HG03432 (cell line): ENCODE measurements around the gene SLC38A9.

Experiments
- ATAC-seq: cut with Tn5 transposase; IDR thresholded peaks from one replicate; pipeline ENCODE4 v1.9.1; 2021; ENCODE audit warnings: mild to moderate bottlenecking, moderate library complexity; ENCODE audit not compliant: unreplicated experiment

Gene SLC38A9

DNA sequence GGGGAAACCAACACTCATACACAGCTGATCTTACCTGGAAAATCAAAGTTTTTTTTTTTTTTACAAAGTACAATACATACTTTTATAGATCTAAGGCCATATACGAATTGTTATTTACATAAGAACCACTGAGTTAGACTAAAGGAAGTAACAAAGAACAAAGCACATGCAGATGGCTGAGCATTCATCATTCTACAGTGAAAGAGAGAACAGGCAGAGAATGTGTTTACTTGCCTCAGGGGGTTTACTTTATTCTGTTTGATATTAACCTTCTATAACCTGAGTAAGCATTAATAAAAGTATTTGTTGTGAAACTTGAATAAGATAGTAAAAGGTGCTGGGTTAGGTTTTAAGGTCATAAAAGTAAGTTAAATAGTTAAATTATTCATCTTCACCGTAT, 54.7 kb downstream of the SLC38A9 start:
- ATAC-seq: no peak

DNA sequence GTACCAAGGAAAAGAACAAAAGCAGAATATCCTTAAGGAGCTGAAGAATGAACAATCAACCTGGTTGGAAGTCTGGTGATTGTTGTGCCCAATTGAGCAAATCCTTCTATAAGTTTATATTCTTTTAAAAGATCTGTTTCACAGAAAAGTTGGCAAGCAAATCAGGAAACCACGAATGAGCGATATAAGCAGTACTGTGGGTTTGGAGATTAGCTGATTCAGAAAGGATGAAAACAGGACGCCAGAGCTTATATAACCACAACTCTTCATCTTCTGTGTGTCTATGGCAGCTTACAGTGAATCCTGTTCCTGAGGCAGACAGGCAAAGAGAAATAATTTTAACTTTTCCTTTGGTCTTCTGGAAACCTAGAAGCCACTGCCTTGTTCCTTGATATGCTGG, 61.7 kb downstream of the SLC38A9 start:
- no peak for ATAC-seq

- ATAC-seq: no peak
Observed at GRCh38 chr5:55649963-55650362, 62.2 kb downstream of the SLC38A9 start.

GRCh38 chr5:55645304-55645703, 66.8 kb downstream of the SLC38A9 start:
- ATAC-seq: no peak

GRCh38 chr5:55638455-55638854, 73.7 kb downstream of the SLC38A9 start:
- no peak for ATAC-seq

- no peak for ATAC-seq
Observed at GRCh38 chr5:55638051-55638450, 74.1 kb downstream of the SLC38A9 start.

GRCh38 chr5:55636683-55637082, 75.4 kb downstream of the SLC38A9 start:
- ATAC-seq: no peak

DNA sequence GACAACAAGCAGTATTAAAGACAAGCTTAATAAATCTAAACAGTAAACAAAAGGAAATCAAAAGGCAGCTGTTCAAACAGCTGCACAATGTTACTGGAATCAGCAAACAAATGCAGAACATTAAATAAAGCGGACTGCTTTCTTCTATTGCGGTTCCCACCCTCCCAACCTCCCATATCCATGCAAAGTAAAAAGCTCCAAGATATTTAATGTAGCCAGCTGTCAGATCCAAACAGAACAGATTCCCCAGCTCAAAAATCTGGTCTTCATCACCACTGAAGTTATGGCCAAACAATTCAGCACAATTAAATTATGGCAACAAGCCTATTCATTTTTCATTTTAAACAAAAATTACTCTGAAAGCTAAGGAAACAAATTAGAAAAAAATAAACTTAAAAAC, 75.9 kb downstream of the SLC38A9 start:
- ATAC-seq: no peak

DNA sequence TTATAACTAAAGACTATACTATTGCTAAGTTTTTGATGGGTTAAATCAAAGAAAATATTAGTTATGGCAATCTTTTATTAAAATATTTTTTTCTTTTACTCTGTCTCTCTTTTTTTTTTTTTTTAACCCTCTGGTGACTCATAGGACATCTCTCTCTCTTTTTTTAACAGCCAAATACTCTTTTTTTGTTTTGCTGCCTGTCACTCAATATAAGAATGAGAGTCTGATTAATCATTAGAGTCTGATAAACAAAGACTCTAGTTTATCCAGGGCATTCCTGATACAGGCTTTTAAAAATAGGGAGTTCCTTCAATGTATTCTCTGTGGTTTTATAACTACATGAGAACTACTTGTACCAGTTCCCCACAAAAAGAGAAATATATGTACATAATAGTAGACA, 77.3 kb downstream of the SLC38A9 start:
- no peak for ATAC-seq

DNA sequence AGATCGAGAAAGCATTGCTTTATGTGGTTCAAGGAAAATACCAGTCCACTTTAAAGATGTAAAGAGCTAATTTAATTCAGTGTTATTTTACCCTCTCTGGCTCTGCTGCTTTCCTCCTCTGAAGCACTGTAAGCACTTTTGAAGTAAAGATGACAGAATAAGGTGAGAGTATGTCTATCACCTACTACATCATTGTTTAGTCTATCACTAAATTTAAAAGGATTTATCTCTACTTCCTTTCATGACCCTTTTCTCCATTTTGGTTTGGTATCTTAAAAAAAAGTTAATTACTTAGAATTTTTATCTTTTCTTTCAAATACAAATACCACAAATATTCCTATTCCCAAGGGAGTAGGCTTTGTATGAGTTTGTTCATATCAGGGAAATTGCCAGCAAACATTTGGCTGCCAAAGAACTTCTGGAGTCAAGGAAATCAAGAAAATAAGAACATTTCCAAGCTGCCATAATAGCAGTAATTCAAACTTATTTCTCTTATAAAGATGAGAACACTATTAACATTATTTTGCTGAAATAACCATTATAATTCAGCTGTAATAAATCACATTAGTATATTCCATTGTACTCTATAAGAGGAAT, 77.8 kb downstream of the SLC38A9 start:
- no peak for ATAC-seq

DNA sequence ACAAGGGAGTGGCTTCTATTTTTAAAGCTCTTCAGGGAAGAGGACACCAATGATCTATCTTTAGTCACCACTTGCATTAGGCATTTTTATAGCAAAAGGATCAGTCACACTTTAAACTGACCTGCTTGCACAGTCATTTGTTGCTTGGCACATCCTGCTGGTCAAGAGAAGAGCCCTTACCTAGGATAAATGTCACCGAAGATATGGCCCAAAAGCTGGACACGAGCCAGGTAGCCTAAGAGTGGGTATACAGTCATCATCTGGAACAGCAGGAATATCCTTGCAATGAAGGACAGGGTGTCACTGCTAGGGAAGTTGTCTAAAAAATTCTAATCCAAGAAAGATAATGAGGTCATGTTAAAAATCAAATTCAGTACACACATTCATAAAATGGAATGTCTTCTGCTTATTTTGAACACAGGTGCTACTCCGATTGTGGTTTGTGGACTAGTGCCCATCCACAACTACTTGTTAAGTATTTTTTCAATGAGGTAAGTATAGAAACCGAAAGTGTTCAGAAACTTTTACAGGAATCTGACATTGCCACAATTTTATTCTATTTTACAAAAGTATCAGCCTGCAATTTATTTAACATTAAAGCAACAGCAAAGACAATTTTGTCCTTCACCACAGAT, 78.4 kb downstream of the SLC38A9 start:
- no peak for ATAC-seq

DNA sequence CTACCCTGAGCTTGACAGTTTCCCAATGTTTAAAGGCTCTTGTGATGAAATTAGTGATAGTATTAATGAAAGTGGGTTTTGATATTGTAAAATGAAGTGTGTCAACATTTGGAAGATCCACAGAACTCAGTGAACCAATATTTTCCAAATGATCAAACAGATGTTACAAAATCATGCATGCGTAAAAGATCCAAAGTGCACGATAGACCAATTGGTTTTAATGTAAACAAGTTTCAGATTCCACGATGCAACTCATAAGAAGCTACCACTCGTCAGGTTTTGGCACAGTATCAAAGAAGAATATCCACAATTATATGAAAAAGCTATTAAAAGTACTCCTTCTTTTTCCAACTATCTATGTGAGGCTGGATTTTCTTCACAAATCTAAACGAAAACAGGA, 82.3 kb downstream of the SLC38A9 start:
- no peak for ATAC-seq

DNA sequence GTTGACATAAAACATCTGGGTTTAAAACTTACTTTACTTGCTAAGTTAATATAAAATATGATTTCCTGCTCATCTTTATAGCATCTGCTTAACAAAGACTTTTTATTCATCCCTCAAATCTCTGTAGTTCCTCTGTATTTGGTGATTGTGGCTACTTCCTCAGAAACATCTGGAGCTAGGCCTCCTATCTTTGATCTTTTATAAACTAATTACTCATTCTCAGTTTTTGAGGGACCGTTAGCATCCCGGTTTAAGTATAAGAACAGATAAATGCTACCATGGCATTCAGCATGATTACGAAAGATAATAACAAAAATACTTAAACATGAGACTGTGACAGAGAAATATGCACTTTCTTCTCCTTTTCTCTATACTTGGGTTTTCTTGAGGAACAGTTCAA, 85.3 kb downstream of the SLC38A9 start:
- no peak for ATAC-seq

DNA sequence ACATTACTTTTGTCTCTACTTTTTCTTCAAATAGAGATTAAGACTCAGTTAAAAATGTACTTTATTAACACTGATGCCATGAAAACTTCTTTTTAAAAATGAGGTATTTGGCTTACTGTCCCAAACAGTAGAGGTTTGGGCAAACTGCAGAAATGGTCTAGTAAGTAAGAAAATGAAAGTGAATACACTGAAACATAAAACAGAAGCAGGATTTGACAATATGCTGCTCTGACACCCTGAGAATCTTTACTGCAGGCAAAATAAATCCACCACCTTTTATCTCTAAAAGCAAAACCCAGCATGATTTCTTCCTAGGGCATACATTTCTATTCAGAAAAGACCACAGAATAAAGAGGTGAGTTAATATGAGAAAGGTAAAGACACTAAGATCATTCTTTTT, 86.2 kb downstream of the SLC38A9 start:
- ATAC-seq: no peak

DNA sequence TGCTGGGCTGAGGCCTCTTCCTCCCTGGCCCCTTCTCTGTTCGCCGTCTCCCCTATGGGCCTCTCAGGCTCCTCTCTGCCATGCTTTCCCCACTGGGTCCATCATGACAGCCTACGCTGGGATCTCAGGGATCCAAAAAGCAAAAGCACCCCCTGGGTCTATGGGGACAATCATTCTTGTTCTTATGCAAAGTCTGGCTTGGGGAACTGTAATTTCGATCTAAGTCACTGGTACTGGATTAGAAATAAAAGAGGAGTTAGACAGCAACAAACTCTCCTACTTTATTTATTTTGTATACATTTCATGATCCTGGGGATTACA, 86.6 kb downstream of the SLC38A9 start:
- no peak for ATAC-seq

- no peak for ATAC-seq
Observed at GRCh38 chr5:55624841-55625588, 87.1 kb downstream of the SLC38A9 start.

- no peak for ATAC-seq
Observed at GRCh38 chr5:55623789-55624188, 88.3 kb downstream of the SLC38A9 start.

- no peak for ATAC-seq
Observed at GRCh38 chr5:55622460-55622859, 89.7 kb downstream of the SLC38A9 start.

- ATAC-seq: no peak
Observed at GRCh38 chr5:55621229-55621628, 90.9 kb downstream of the SLC38A9 start.

DNA sequence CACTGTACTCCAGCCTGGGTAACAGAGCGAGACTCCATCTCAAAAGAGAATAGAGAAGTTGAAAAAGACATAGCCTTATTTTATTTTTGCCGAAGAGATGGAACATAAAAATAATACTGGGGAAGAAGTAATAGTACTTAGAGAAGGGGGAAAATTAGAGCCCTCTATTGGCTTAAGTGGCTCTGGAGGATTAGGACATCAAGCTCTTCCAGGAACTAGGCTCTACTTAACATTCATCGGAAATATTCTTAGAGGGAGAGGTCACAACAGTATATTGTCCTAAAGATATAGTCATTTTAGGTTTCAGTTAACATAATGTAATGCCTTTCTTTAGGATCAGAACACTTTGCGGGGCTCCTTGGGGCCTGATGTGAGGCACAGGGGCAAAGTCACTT, 91.4 kb downstream of the SLC38A9 start:
- no peak for ATAC-seq

DNA sequence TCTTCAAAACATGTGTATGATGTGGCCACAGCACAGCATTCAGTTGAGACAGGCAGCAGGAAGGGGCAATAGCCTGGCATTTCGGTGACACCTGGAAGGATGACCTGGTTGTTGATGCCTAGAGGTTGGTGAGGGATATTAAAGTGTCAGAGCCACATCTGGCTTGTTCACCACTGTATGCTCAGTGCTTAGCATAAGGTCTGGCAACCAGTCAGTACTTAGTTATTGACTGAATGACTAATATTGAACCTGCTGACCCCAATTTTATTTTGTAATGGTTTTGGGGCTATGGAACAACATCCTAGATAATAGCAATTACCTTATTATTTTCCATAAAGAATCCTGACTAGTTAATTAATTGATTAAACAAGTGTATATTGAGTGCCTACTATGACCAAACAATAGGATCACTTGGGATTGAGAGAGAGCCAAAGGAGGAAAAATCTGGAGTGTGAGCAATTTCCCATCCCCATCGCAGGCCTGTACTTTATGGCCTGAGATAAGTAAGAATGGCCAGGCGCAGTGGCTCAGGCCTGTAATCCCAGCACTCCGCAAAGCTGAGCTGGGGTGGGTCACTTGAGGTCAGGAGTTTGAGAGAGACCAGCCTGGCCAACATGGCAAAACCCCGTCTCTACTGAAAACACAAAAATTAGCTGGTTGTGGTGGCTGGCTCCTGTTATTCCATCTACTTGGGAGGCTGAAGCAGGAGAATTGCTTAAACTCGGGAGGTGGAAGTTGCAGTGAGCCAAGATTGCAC, 91.9 kb downstream of the SLC38A9 start:
- ATAC-seq: no peak

- no peak for ATAC-seq
Observed at GRCh38 chr5:55618318-55618717, 93.8 kb downstream of the SLC38A9 start.
